Measurements from ENCODE around the gene IFNA7.
"Not testable (repeated sequence)": the region's sequence is repeated elsewhere in the genome, so short reads cannot be mapped to it uniquely, and the experiment has no call there.

- not testable (repeated sequence) for TF ChIP-seq CTCF, POLR2AphosphoS5 (IDR thresholded peaks at IDR 0.05)
Observed at GRCh38 chr9:21212160-21212559, 10.2 kb upstream of the IFNA7 start.

Measured in stomach (tissue), 4 donors.